CD4-positive, alpha-beta T cell treated with Interleukin-15 for 4 hours (primary cell): ENCODE results near the gene SYNGR3.

ENCODE experiments used
- DNase-seq: peaks from one replicate; pipeline ENCODE4 v3.0.0-alpha.2; 2020; ENCODE audit warnings: low spot score

SYNGR3 gene

GRCh38 chr16:1992704-1993317 is 3.0 kb downstream of the SYNGR3 start:
- no peak for DNase-seq

GRCh38 chr16:1993731-1994131 is 4.0 kb downstream of the SYNGR3 start:
- no peak for DNase-seq

GRCh38 chr16:1997494-1998359 is 8.0 kb downstream of the SYNGR3 start:
- no peak for DNase-seq

- no peak for DNase-seq
These were observed 8.6 kb downstream of the SYNGR3 start for GRCh38 chr16:1998360-1998835.

- no peak for DNase-seq
These were observed 9.4 kb downstream of the SYNGR3 start for GRCh38 chr16:1998852-1999801.

- no peak for DNase-seq
These were observed 10.2 kb downstream of the SYNGR3 start for GRCh38 chr16:1999866-2000514.

GRCh38 chr16:2001035-2001434 is 11.3 kb downstream of the SYNGR3 start:
- no peak for DNase-seq

- no peak for DNase-seq
These were observed 11.9 kb downstream of the SYNGR3 start for GRCh38 chr16:2001456-2002355.

- no peak for DNase-seq
These were observed 12.8 kb downstream of the SYNGR3 start for GRCh38 chr16:2002406-2003230.

GRCh38 chr16:2003231-2003826 is 13.6 kb downstream of the SYNGR3 start:
- no peak for DNase-seq

- DNase-seq = peak; percentile 84
These were observed 14.3 kb downstream of the SYNGR3 start for GRCh38 chr16:2003827-2004641.

- DNase-seq = no peak
These were observed 15.2 kb downstream of the SYNGR3 start for GRCh38 chr16:2004795-2005517.

GRCh38 chr16:2005646-2006045 is 15.9 kb downstream of the SYNGR3 start:
- no peak for DNase-seq

- DNase-seq = no peak
These were observed 16.5 kb downstream of the SYNGR3 start for GRCh38 chr16:2006317-2006716.

GRCh38 chr16:2007081-2007836 is 17.5 kb downstream of the SYNGR3 start:
- no peak for DNase-seq

- DNase-seq = no peak
These were observed 18.3 kb downstream of the SYNGR3 start for GRCh38 chr16:2008009-2008526.
